Neural cell (in vitro differentiated cells): ENCODE results near the gene NGDN. TPM values are rescaled to one million over a fixed set of nuclear protein-coding genes. Genes with fewer than 3 reads are reported as not detected.

Source experiments
- H2AFZ ChIP-seq: fragments of 200-600, 300-800 bp; sonication (generic), shearing (Covaris generic); 2 replicates; pipeline ENCODE4 v1.6.0; 2014; ENCODE audit warnings: low read depth, mild to moderate bottlenecking, antibody characterized with exemption, low read length, moderate library complexity
- H3F3A ChIP-seq: fragments of 200-600 bp; shearing (Covaris generic); 2 replicates; pipeline ENCODE4 v1.6.1; 2016; ENCODE audit warnings: mild to moderate bottlenecking, moderate library complexity, mixed read lengths, antibody characterized with exemption, low read length; ENCODE audit not compliant: insufficient read depth, poor library complexity, severe bottlenecking
- H3K27ac ChIP-seq: fragments of 200-600, 300-800 bp; sonication (generic), shearing (Covaris generic); 2 replicates; pipeline ENCODE4 v1.5.1; 2014; ENCODE audit warnings: mild to moderate bottlenecking, low read length, moderate library complexity
- H3K27me3 ChIP-seq: fragments of 300-800, 200-600 bp; sonication (generic), shearing (Covaris generic); 2 replicates; pipeline ENCODE4 v1.6.0; 2014; ENCODE audit warnings: mild to moderate bottlenecking, low read depth, low read length, moderate library complexity; ENCODE audit not compliant: insufficient read depth
- H3K36me3 ChIP-seq: fragments of 300-800, 200-600 bp; sonication (generic), shearing (Covaris generic); 2 replicates; pipeline ENCODE4 v1.5.1; 2014; ENCODE audit warnings: mild to moderate bottlenecking, antibody characterized with exemption, low read length, moderate library complexity; ENCODE audit not compliant: insufficient read depth
- H3K4me2 ChIP-seq: fragments of 300-800, 200-600 bp; sonication (generic), shearing (Covaris generic); 2 replicates; pipeline ENCODE4 v1.6.0; 2014; ENCODE audit warnings: mild to moderate bottlenecking, low read length
- H3K4me3 ChIP-seq: fragments of 300-800, 200-600 bp; sonication (generic), shearing (Covaris generic); 2 replicates; pipeline ENCODE4 v1.5.1; 2014; ENCODE audit warnings: mild to moderate bottlenecking, low read length, moderate library complexity
- H3K79me2 ChIP-seq: fragments of 200-600 bp; shearing (Covaris generic); replicated peaks from 2 replicates; pipeline ENCODE4 v1.6.0; 2014; ENCODE audit warnings: mild to moderate bottlenecking, low read length, moderate library complexity; ENCODE audit not compliant: insufficient read depth
- H3K9ac ChIP-seq: fragments of 300-800, 200-600 bp; sonication (generic), shearing (Covaris generic); 2 replicates; pipeline ENCODE4 v1.6.1; 2016; ENCODE audit warnings: mild to moderate bottlenecking, low read length, mixed read lengths
- H3K9me2 ChIP-seq: fragments of 200-600 bp; shearing (Covaris generic); 2 replicates; pipeline ENCODE4 v1.6.1; 2016; ENCODE audit warnings: mild to moderate bottlenecking, low read length, mixed read lengths; ENCODE audit not compliant: insufficient read depth
- H3K9me3 ChIP-seq: fragments of 200-600, 300-800 bp; sonication (generic), shearing (Covaris generic); 2 replicates; pipeline ENCODE4 v1.6.1; 2016; ENCODE audit warnings: mild to moderate bottlenecking, mixed run types, low read length, moderate library complexity, mixed read lengths
- H4K20me1 ChIP-seq: fragments of 200-600 bp; shearing (Covaris generic); 2 replicates; pipeline ENCODE4 v1.6.1; 2016; ENCODE audit warnings: mild to moderate bottlenecking, mixed run types; ENCODE audit not compliant: insufficient read depth
- CTCF ChIP-seq: fragments of 450-650 bp; IDR thresholded peaks from 2 replicates; pipeline ENCODE4 v1.5.1; 2014; ENCODE audit warnings: antibody characterized with exemption, mild to moderate bottlenecking, moderate library complexity; ENCODE audit not compliant: poor library complexity, severe bottlenecking
- EP300 ChIP-seq: fragments of 450-650 bp; conservative IDR thresholded peaks from 2 replicates; pipeline ENCODE4 v1.6.1; 2014; ENCODE audit warnings: antibody characterized with exemption, mild to moderate bottlenecking, moderate library complexity; ENCODE audit not compliant: poor library complexity, severe bottlenecking
- EZH2 ChIP-seq: fragments of 200-600, 300-800 bp; shearing (Covaris generic), sonication (generic); IDR thresholded peaks from 2 replicates; pipeline ENCODE4 v1.6.1; 2014; ENCODE audit warnings: antibody characterized with exemption, low read length, borderline replicate concordance, mild to moderate bottlenecking; ENCODE audit not compliant: insufficient read depth, poor library complexity, severe bottlenecking
- MXI1 ChIP-seq: fragments of 450-650 bp; conservative IDR thresholded peaks from 2 replicates; pipeline ENCODE4 v1.6.1; 2014; ENCODE audit warnings: antibody characterized with exemption, mild to moderate bottlenecking; ENCODE audit not compliant: poor library complexity, severe bottlenecking
- POLR2AphosphoS5 ChIP-seq: IDR thresholded peaks from 2 replicates; pipeline ENCODE4 v1.6.1; 2012
- RAD21 ChIP-seq: fragments of 450-650 bp; conservative IDR thresholded peaks from 2 replicates; pipeline ENCODE4 v1.6.1; 2014; ENCODE audit warnings: antibody characterized with exemption, mild to moderate bottlenecking, moderate library complexity
- REST ChIP-seq: IDR thresholded peaks from 2 replicates; pipeline ENCODE4 v1.6.1; 2012; ENCODE audit warnings: borderline replicate concordance
- SMC3 ChIP-seq: fragments of 450-650 bp; conservative IDR thresholded peaks from 2 replicates; pipeline ENCODE4 v1.6.1; 2014; ENCODE audit warnings: antibody characterized with exemption, mild to moderate bottlenecking, moderate library complexity; ENCODE audit not compliant: poor library complexity
- TAF1 ChIP-seq: IDR thresholded peaks from 2 replicates; pipeline ENCODE4 v1.6.1; 2012; ENCODE audit warnings: low read depth
- polyA plus RNA-seq: library from polyadenylated mRNA; depleted of rRNA; stranded (reverse); fragments of >200 nt; gene quantifications from 2 replicates; pipeline ENCODE4 v1.2.3, GENCODE V29; 2014

Gene NGDN
- polyA plus RNA-seq, 1 donor from 2014 or later: 137 TPM

DNA sequence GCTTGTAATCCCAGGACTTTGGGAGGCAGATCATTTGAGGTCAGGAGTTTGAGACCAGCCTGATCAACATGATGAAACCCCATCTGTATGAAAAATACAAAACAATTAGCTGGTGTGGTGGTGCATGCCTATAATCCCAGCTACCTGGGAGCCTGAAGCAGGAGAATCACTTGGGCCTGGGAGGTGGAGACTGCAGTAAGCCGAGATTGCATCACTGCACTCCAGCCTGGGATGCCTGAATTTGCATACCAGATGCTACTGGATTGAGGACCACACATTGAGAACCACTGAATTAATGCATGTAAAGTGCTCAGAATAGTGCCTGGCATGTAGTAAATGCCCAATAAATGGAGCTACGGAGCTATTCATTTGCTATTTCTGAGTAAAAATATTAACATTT, 19.1 kb upstream of the NGDN start:
- H3K4me2 ChIP-seq: no peak overlapping the region
- no peaks in the 10 kb centered on the region for H3K9me2 ChIP-seq
- H3K4me3 ChIP-seq: no peak overlapping the region
- H2AFZ ChIP-seq: no peak overlapping the region
- H3K9me3 ChIP-seq: no peaks in the 10 kb centered on the region
- no peaks in the 10 kb centered on the region for H3K27me3 ChIP-seq
- H3F3A ChIP-seq: no peaks in the 10 kb centered on the region
- no peak overlapping the region for H3K9ac ChIP-seq
- H3K27ac ChIP-seq: no peak overlapping the region
- no peaks in the 10 kb centered on the region for H3K36me3 ChIP-seq
- no peak for TF ChIP-seq SMC3
- TF ChIP-seq CTCF: no peak
- TF ChIP-seq EZH2: no peak
- no peak for TF ChIP-seq TAF1
- TF ChIP-seq RAD21: no peak
- H3K79me2 ChIP-seq: no peaks in the 10 kb centered on the region
- no peaks in the 10 kb centered on the region for H4K20me1 ChIP-seq

GRCh38 chr14:23452237-23452636, 17.3 kb upstream of the NGDN start:
- Histone ChIP-seq H3K9me3 (no peaks in the 10 kb centered on the region), H3K9me2 (no peaks in the 10 kb centered on the region), H3K9ac (no peak overlapping the region), H3K79me2 (no peaks in the 10 kb centered on the region), H3K36me3 (no peaks in the 10 kb centered on the region), H4K20me1 (no peaks in the 10 kb centered on the region), H3K27ac (no peak overlapping the region), H2AFZ (no peak overlapping the region), H3F3A (no peaks in the 10 kb centered on the region), H3K4me2 (no peak overlapping the region), H3K27me3 (no peaks in the 10 kb centered on the region), H3K4me3 (no peak overlapping the region)
- TF ChIP-seq CTCF: no peak
- TF ChIP-seq REST: no peak

- H2AFZ ChIP-seq: no peak overlapping the region
- H3K79me2 ChIP-seq: no peaks in the 10 kb centered on the region
- H4K20me1 ChIP-seq: no peaks in the 10 kb centered on the region
- H3K36me3 ChIP-seq: no peaks in the 10 kb centered on the region
- no peaks in the 10 kb centered on the region for H3K9me3 ChIP-seq
- H3K9ac ChIP-seq: no peak overlapping the region
- no peaks in the 10 kb centered on the region for H3F3A ChIP-seq
- no peak overlapping the region for H3K4me2 ChIP-seq
- no peaks in the 10 kb centered on the region for H3K27me3 ChIP-seq
- no peak overlapping the region for H3K4me3 ChIP-seq
- TF ChIP-seq POLR2AphosphoS5 (no peak), RAD21 (no peak), EP300 (no peak), REST (no peak), MXI1 (no peak), TAF1 (no peak)
- no peak overlapping the region for H3K27ac ChIP-seq
- H3K9me2 ChIP-seq: no peaks in the 10 kb centered on the region
These were observed 15.1 kb upstream of the NGDN start for GRCh38 chr14:23454445-23454856.
